Left ventricle myocardium inferior (tissue), 1 donor: Measurements from ENCODE around the gene MAOA. TPM values are rescaled to one million over a fixed set of nuclear protein-coding genes. Genes with fewer than 3 reads are reported as not detected.
A peak's percentile ranks its signal among the peaks of the same experiment; 100 is the strongest.

ENCODE experiments used
- DNase-seq: peaks from one replicate; pipeline ENCODE4 v3.0.0-alpha.2; 2020
- H3K27ac ChIP-seq: fragments of 200-600 bp; replicated peaks from 2 replicates; pipeline ENCODE4 v1.8.0; 2021
- H3K27me3 ChIP-seq: fragments of 200-600 bp; 2 replicates; pipeline ENCODE4 v1.8.0; 2021; ENCODE audit warnings: low read depth
- H3K36me3 ChIP-seq: fragments of 200-600 bp; 2 replicates; pipeline ENCODE4 v1.8.0; 2021
- H3K4me1 ChIP-seq: fragments of 200-600 bp; 2 replicates; pipeline ENCODE4 v1.8.0; 2021
- H3K4me3 ChIP-seq: fragments of 200-600 bp; 2 replicates; pipeline ENCODE4 v1.8.0; 2021; ENCODE audit warnings: mild to moderate bottlenecking, moderate library complexity
- H3K9me3 ChIP-seq: fragments of 200-600 bp; replicated peaks from 2 replicates; pipeline ENCODE4 v1.8.0; 2021
- intact Hi-C: fragments of 100-400 bp; cut with micrococcal nuclease; formaldehyde crosslinking; loops from one replicate; pipeline ENCODE4 v1.11.0; 2022
- total RNA-seq: library from RNA; stranded (reverse); fragmentation: NEBNext Ultra II Directional; extraction: Animal tissue kit (Norgen Biotek cat#: 25700); gene quantifications from one replicate; pipeline ENCODE4 v1.2.1, GENCODE V29; 2021
- TF ChIP-seq, protein P1 (sequence below): fragments of 200-600 bp; IDR thresholded peaks from 2 replicates; pipeline ENCODE4 v1.8.0; 2021; ENCODE audit warnings: antibody characterized with exemption, mild to moderate bottlenecking, borderline replicate concordance
- donor health status: DM: no; HTN: yes; CAD: no; lungs with severe emphysema.

MAOA gene
- total RNA-seq, 1 donor from 2014 or later = 113 TPM

DNA sequence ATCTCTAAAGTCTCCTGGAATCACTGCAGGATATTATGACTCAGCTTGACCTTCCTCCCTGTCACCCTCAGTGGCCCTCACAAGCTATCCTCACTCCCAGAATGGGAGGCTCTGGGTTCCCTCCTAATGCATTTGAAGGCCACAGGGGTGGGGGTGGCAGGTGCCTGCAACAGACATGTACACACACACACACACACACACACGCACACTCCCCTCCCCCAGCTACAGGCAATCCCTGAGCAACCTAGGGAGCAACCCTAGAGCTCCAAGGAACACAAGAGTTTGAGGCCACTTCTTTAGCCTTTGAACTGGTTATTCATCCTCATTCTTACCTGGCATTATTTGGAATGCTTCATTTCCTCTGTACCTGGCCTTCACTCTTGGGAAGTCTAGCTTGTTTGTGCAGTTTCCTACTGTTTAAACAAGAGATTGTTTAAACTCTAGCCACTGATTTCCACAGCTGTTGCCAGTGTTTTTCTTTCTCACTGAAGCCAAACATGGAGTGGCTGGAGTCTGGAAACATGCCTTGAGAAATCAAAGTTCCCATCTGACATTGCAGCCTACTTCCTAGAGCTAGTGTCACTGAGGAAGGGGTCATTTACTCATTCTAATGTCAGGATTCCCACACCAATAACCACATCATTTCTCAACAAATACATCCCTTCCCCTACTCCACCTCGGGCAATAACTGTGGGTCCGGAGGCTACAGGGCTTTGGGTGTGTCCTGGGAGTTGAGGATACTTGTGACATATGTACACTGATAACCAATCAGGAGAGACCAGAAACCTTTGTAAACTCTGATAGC, 37.7 kb downstream of the MAOA start:
- intact Hi-C loops = no loop called here
- DNase-seq = no peak
- Histone ChIP-seq H3K27ac (peak overlapping the region; percentile 52), H3K4me3 (no peak overlapping the region), H3K4me1 (peaks cover 34% of the 10 kb centered on the region), H3K36me3 (no peaks in the 10 kb centered on the region), H3K27me3 (no peaks in the 10 kb centered on the region), H3K9me3 (no peaks in the 10 kb centered on the region)
- TF ChIP-seq, protein P1, sequence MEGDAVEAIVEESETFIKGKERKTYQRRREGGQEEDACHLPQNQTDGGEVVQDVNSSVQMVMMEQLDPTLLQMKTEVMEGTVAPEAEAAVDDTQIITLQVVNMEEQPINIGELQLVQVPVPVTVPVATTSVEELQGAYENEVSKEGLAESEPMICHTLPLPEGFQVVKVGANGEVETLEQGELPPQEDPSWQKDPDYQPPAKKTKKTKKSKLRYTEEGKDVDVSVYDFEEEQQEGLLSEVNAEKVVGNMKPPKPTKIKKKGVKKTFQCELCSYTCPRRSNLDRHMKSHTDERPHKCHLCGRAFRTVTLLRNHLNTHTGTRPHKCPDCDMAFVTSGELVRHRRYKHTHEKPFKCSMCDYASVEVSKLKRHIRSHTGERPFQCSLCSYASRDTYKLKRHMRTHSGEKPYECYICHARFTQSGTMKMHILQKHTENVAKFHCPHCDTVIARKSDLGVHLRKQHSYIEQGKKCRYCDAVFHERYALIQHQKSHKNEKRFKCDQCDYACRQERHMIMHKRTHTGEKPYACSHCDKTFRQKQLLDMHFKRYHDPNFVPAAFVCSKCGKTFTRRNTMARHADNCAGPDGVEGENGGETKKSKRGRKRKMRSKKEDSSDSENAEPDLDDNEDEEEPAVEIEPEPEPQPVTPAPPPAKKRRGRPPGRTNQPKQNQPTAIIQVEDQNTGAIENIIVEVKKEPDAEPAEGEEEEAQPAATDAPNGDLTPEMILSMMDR = no peak

DNA sequence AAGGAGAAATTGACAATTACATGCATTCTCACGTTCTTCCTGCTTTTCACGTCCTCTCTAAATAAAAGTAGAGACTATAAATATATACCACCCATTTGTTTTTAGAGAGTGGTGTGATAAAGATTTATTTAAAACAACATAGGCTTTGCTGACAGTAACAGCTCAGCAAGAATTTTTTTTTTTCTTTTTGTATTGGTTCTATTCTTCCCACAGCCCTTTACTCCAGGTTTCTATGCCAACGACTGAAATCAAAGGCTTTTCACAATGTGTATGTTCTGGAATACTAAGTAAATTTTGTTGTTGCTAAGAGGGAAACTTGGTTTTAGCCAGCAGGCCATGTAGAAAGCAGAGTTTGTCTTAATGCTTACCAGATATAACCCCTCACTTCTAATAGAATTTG, 43.4 kb downstream of the MAOA start:
- H3K36me3 ChIP-seq = no peaks in the 10 kb centered on the region
- TF ChIP-seq, protein P1 = no peak
- H3K4me1 ChIP-seq = peaks cover 47% of the 10 kb centered on the region
- H3K9me3 ChIP-seq = no peaks in the 10 kb centered on the region
- no peaks in the 10 kb centered on the region for H3K27me3 ChIP-seq
- no peak overlapping the region for H3K27ac ChIP-seq
- no peak for DNase-seq
- intact Hi-C loops = no loop called here
- H3K4me3 ChIP-seq = no peak overlapping the region

DNA sequence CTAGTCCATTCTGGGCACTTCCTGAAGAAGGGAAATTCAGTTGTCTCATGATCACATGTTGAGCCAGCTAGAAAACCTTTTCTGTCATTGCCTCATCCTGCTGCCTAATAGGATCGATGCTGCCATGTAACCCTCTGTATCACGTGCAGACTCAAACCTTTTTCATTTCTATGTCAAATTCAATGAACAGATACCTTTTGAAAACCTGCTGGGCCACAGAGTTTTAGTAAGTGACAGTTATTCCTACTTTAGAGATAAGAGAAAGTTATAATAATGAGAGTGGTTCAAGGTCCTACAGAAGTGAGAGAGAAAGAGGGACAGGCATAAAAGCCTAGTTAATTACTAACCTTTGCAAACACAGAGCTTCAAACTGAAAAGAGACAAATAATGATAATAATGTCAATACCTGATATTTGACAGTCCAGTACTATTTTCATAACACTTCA, 46.0 kb downstream of the MAOA start:
- H3K27me3 ChIP-seq = no peaks in the 10 kb centered on the region
- peak overlapping the region; percentile 91 for H3K27ac ChIP-seq
- no peak for DNase-seq
- TF ChIP-seq, protein P1 = no peak
- no peaks in the 10 kb centered on the region for H3K36me3 ChIP-seq
- H3K4me1 ChIP-seq = peaks cover 62% of the 10 kb centered on the region
- H3K4me3 ChIP-seq = no peak overlapping the region
- intact Hi-C loops = no loop called here
- no peaks in the 10 kb centered on the region for H3K9me3 ChIP-seq

DNA sequence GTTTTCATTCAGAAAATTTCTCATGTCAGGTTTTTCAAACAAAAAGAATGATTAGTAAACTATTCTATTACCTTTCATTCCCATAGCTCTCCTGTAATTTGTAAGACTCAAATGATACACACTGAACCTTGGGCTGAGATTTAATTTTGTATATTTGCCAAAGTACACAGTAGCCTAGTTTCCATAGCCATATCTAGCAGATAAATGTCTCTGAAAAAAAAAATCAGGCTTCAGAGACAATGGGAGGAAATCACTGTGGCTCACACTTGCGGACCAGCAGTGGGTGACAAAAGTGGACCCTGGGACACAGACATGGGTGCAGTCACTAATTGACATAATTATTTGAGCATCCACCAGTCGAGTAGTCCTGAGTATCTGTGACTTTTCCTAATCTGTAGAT, 46.6 kb downstream of the MAOA start:
- TF ChIP-seq, protein P1 = no peak
- no peak for DNase-seq
- peak overlapping the region; percentile 38 for H3K4me3 ChIP-seq
- no peaks in the 10 kb centered on the region for H3K27me3 ChIP-seq
- no peaks in the 10 kb centered on the region for H3K36me3 ChIP-seq
- H3K27ac ChIP-seq = peak overlapping the region; percentile 91
- H3K9me3 ChIP-seq = no peaks in the 10 kb centered on the region
- peaks cover 68% of the 10 kb centered on the region for H3K4me1 ChIP-seq
- intact Hi-C loops = no loop called here

DNA sequence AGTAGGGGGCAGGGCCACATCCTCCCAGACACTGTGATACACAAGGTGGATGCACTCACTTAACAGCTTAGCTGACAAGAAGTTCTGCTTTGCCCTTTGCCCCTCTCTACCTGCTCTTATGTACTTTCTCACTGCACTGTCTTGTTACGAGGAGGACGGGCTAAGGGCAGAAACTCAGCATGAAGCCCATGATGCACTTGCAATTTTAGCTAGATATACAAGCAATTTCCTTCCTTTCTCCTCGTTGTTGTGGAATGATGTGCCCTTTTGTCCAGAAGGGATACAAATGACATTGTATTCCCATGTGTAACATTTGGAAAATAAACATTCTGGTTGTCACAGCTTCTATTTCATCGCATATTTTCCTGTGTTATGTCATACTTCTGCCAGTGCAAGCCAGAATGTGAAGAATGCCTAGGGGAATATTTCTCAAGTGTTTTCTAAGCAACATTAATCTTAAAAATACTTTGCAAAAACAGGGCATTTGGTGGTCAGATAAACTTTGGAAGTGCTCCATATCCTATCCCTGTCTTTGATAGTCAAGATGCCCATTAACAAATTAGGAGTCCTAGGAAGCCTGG, 47.2 kb downstream of the MAOA start:
- intact Hi-C loops = no loop called here
- DNase-seq = no peak
- Histone ChIP-seq H3K27ac (peak overlapping the region; percentile 91), H3K4me1 (peaks cover 72% of the 10 kb centered on the region), H3K9me3 (no peaks in the 10 kb centered on the region), H3K36me3 (no peaks in the 10 kb centered on the region), H3K4me3 (peak overlapping the region; percentile 38), H3K27me3 (no peaks in the 10 kb centered on the region)
- TF ChIP-seq, protein P1 = no peak
